T-cell (primary cell): ENCODE measurements around the gene ZNF888. TPM values are rescaled to one million over a fixed set of nuclear protein-coding genes. Genes with fewer than 3 reads are reported as not detected.
"Not testable (repeated sequence)": the region's sequence is repeated elsewhere in the genome, so short reads cannot be mapped to it uniquely, and the experiment has no call there.

Experiments used
- ATAC-seq, 4 experiments: fragments of 200-7000 bp in 3 of 4; fragments of 150-1000 bp in 1 of 4; cut with Tn5 transposase; replicated peaks in 1 of 4; 1 replicate in 3 of 4; 2 replicates in 1 of 4; pipeline ENCODE4 v1.10.0; 2021; ENCODE audit warnings: moderate library complexity in 3 of 4, mild to moderate bottlenecking in 2 of 4, moderate number of reproducible peaks in 1 of 4
- CTCF ChIA-PET, 2 donors: fragments of 300-600 bp; sonication (Branson Sonifier 250); formaldehyde crosslinking; loops; one replicate each; lab custom pipeline; 2022; ENCODE audit warnings: antibody characterized with exemption in 2 of 2; lab: Charles Lee
- POLR2A ChIA-PET, 2 donors: fragments of 300-600 bp; sonication (Branson Sonifier 250); formaldehyde crosslinking; loops; one replicate each; lab custom pipeline; 2022; ENCODE audit warnings: antibody characterized with exemption in 2 of 2; lab: Charles Lee
- DNase-seq, 35 experiments: peaks; one replicate each; pipeline versions ENCODE4 v3.0.0 to v3.0.0-alpha.2; 2013 to 2023
- H3K27ac ChIP-seq: one replicate; pipeline ENCODE4 v1.5.1; 2013; ENCODE audit warnings: low read length
- H3K27me3 ChIP-seq, 2 experiments: replicated peaks in 1 of 2; 1 replicate in 1 of 2; 2 replicates in 1 of 2; pipeline versions ENCODE4 v1.6.1 to v1.7.0; 2013; ENCODE audit warnings: low read length in 1 of 2, mixed read lengths in 1 of 2; ENCODE audit not compliant: control insufficient read depth in 2 of 2, insufficient read depth in 2 of 2; ENCODE audit errors: extremely low read depth in 1 of 2
- H3K36me3 ChIP-seq, 2 donors: 1 replicate in 1 of 2; 2 replicates in 1 of 2; pipeline versions ENCODE4 v1.6.1 to v1.7.0; 2013; ENCODE audit warnings: low read length in 1 of 2; ENCODE audit not compliant: control insufficient read depth in 2 of 2, insufficient read depth in 1 of 2; ENCODE audit errors: extremely low read depth in 1 of 2
- H3K4me1 ChIP-seq, 2 experiments: 1 replicate in 1 of 2; 2 replicates in 1 of 2; pipeline versions ENCODE4 v1.6.1 to v1.7.0; 2013; ENCODE audit warnings: low read length in 2 of 2, mixed read lengths in 1 of 2; ENCODE audit not compliant: insufficient read depth in 2 of 2, control insufficient read depth in 1 of 2; ENCODE audit errors: extremely low read depth in 1 of 2
- H3K4me3 ChIP-seq, 2 donors: 1 replicate in 1 of 2; 2 replicates in 1 of 2; pipeline versions ENCODE4 v1.5.1 to v1.7.0; 2013; ENCODE audit warnings: mild to moderate bottlenecking in 2 of 2, low read length in 1 of 2, moderate library complexity in 1 of 2; ENCODE audit not compliant: control insufficient read depth in 1 of 2; ENCODE audit errors: extremely low read depth in 1 of 2
- H3K9me3 ChIP-seq: 2 replicates; pipeline ENCODE4 v1.7.0; 2013
- H3K27ac Mint-ChIP-seq, 2 donors: one replicate each; pipeline ENCODE4 v1.8.0; 2020 to 2021; ENCODE audit warnings: mild to moderate bottlenecking in 2 of 2, mixed read lengths in 2 of 2
- H3K27me3 Mint-ChIP-seq, 2 donors: one replicate each; pipeline ENCODE4 v1.8.0; 2021 to 2022; ENCODE audit warnings: mixed read lengths in 2 of 2
- H3K36me3 Mint-ChIP-seq: one replicate; pipeline ENCODE4 v1.8.0; 2021; ENCODE audit warnings: mixed read lengths
- H3K4me1 Mint-ChIP-seq, 3 donors: one replicate each; pipeline ENCODE4 v1.8.0; 2020 to 2022; ENCODE audit warnings: mixed read lengths in 3 of 3, mild to moderate bottlenecking in 1 of 3
- H3K4me3 Mint-ChIP-seq, 3 donors: one replicate each; pipeline ENCODE4 v1.8.0; 2020 to 2022; ENCODE audit warnings: mild to moderate bottlenecking in 3 of 3, mixed read lengths in 3 of 3, moderate library complexity in 3 of 3
- H3K9me3 Mint-ChIP-seq, 3 donors: one replicate each; pipeline ENCODE4 v1.8.0; 2020 to 2022; ENCODE audit warnings: mixed read lengths in 3 of 3
- WGBS: methylation state at CpG from one replicate; pipeline ENCODE4 v1.1.5; 2013; ENCODE audit warnings: missing lambda C conversion rate; ENCODE audit not compliant: insufficient coverage; 5-methylcytosine and 5-hydroxymethylcytosine counted together
- total RNA-seq, 35 experiments: library from RNA in 6 of 35; stranded (reverse) in 6 of 35; fragments of 120-200 nt in 1 of 35; gene quantifications; one replicate each; pipeline versions ENCODE4 v1.2.1 to v1.2.4 and lab custom pipeline; 2013 to 2026

ZNF888 gene
- total RNA-seq, 5 donors from 2014 or later (not counting 1 experiment from before 2014, with no cell fraction given) = 2.7 to 5.6 (median 4.5) TPM

- no peaks in the 10 kb centered on the region for H3K27me3 ChIP-seq
- H3K36me3 ChIP-seq = peaks cover 0 to 5% of the 10 kb centered on the region in 2 donors
- H3K27ac ChIP-seq = no peak overlapping the region
- Mint-ChIP-seq H3K4me1 (peaks cover 15 to 24% (median 20%) of the 10 kb centered on the region in 3 donors), H3K9me3 (peaks cover 5 to 32% (median 25%) of the 10 kb centered on the region in 3 donors), H3K27ac (no peak overlapping the region), H3K36me3 (peaks cover 40% of the 10 kb centered on the region), H3K4me3 (no peak overlapping the region), H3K27me3 (no peaks in the 10 kb centered on the region)
- POLR2A ChIA-PET = no interaction called here
- no peak overlapping the region for H3K4me3 ChIP-seq
- 60% methylated on average over 2 of the region's 12 CpGs for WGBS
- peaks cover 1 to 6% of the 10 kb centered on the region in 2 experiments for H3K4me1 ChIP-seq
- DNase-seq = no peak
- CTCF ChIA-PET = no interaction called here
- ATAC-seq = no peak
- no peaks in the 10 kb centered on the region for H3K9me3 ChIP-seq
Observed at GRCh38 chr19:52936151-52936953, 13.1 kb upstream of the ZNF888 start.

- no peaks in the 10 kb centered on the region for H3K9me3 ChIP-seq
Observed at GRCh38 chr19:52935434-52935833, 12.2 kb upstream of the ZNF888 start.

GRCh38 chr19:52924641-52925040 is 1.4 kb upstream of the ZNF888 start:
- peak overlapping the region in 1 of 3 donors; percentile 45 for H3K4me3 Mint-ChIP-seq
- not testable (repeated sequence) for H3K36me3 ChIP-seq

More at GRCh38 chr19:52935434-52935833, 12.2 kb upstream of the ZNF888 start:
- ChIA-PET CTCF (no interaction called here), POLR2A (no interaction called here)
- Histone ChIP-seq H3K4me3 (no peak overlapping the region), H3K4me1 (peaks cover 0 to 4% of the 10 kb centered on the region in 2 experiments), H3K27me3 (no peaks in the 10 kb centered on the region), H3K36me3 (peaks cover 0 to 5% of the 10 kb centered on the region in 2 donors), H3K27ac (no peak overlapping the region)
- no peaks in the 10 kb centered on the region for H3K27me3 Mint-ChIP-seq
- H3K36me3 Mint-ChIP-seq = peaks cover 40% of the 10 kb centered on the region
- H3K27ac Mint-ChIP-seq = no peak overlapping the region
- peaks cover 5 to 29% (median 25%) of the 10 kb centered on the region in 3 donors for H3K9me3 Mint-ChIP-seq
- H3K4me1 Mint-ChIP-seq = peaks cover 9 to 18% (median 13%) of the 10 kb centered on the region in 3 donors
- H3K4me3 Mint-ChIP-seq = no peak overlapping the region
- 100% methylated on average over 1 of the region's 8 CpGs for WGBS
- no peak for DNase-seq
- ATAC-seq = no peak

GRCh38 chr19:52923778-52924593 is 758 bp upstream of the ZNF888 start:
- WGBS = 94% methylated on average over 9 of the region's 18 CpGs
- Mint-ChIP-seq H3K9me3 (peaks cover 0 to 13% (median 7%) of the 10 kb centered on the region in 3 donors), H3K36me3 (peaks cover 17% of the 10 kb centered on the region), H3K27ac (peak overlapping the region; percentile 85), H3K27me3 (peaks cover 0 to 9% of the 10 kb centered on the region in 2 donors), H3K4me3 (peak overlapping the region; percentile 85 to 91 (median 87)), H3K4me1 (peaks cover 24 to 29% (median 25%) of the 10 kb centered on the region in 3 donors)
- DNase-seq (no peak), ATAC-seq (peak in 1 of 4 experiments; percentile 10)
- ChIA-PET CTCF (no interaction called here), POLR2A (no interaction called here)
- Histone ChIP-seq H3K27me3 (peaks cover 0 to 2% of the 10 kb centered on the region in 2 experiments), H3K4me3 (peak overlapping the region; percentile 62 to 82), H3K36me3 (peaks cover 0 to 4% of the 10 kb centered on the region in 2 donors), H3K9me3 (no peaks in the 10 kb centered on the region), H3K4me1 (peaks cover 0 to 17% of the 10 kb centered on the region in 2 experiments), H3K27ac (no peak overlapping the region)

More at GRCh38 chr19:52924641-52925040, 1.4 kb upstream of the ZNF888 start:
- Mint-ChIP-seq H3K36me3 (peaks cover 24% of the 10 kb centered on the region), H3K9me3 (peaks cover 0 to 15% (median 11%) of the 10 kb centered on the region in 3 donors), H3K4me1 (peaks cover 24 to 29% (median 25%) of the 10 kb centered on the region in 3 donors)
- DNase-seq, H3K27me3 ChIP-seq, H3K27me3 Mint-ChIP-seq, ATAC-seq, H3K4me3 ChIP-seq, H3K9me3 ChIP-seq, POLR2A ChIA-PET, CTCF ChIA-PET, H3K27ac ChIP-seq, H3K27ac Mint-ChIP-seq: not testable (repeated sequence)
- peaks cover 0 to 17% of the 10 kb centered on the region in 2 experiments for H3K4me1 ChIP-seq
- WGBS = 91% methylated on average over 4 of the region's 9 CpGs

GRCh38 chr19:52917531-52917930 is 5.7 kb downstream of the ZNF888 start:
- ChIA-PET POLR2A (no interaction called here), CTCF (no interaction called here)
- DNase-seq (no peak), ATAC-seq (no peak)
- Mint-ChIP-seq H3K9me3 (peaks cover 0 to 19% (median 16%) of the 10 kb centered on the region in 3 donors), H3K36me3 (peaks cover 45% of the 10 kb centered on the region), H3K27ac (no peak overlapping the region), H3K4me3 (no peak overlapping the region), H3K27me3 (peaks cover 0 to 8% of the 10 kb centered on the region in 2 donors), H3K4me1 (peaks cover 11 to 18% (median 13%) of the 10 kb centered on the region in 3 donors)
- no peak overlapping the region for H3K27ac ChIP-seq
- no peaks in the 10 kb centered on the region for H3K9me3 ChIP-seq
- H3K4me1 ChIP-seq = peaks cover 0 to 5% of the 10 kb centered on the region in 2 experiments
- WGBS = 100% methylated on average over 1 of the region's 5 CpGs
- peaks cover 3 to 15% of the 10 kb centered on the region in 2 donors for H3K36me3 ChIP-seq
- H3K4me3 ChIP-seq = no peak overlapping the region
- H3K27me3 ChIP-seq = no peaks in the 10 kb centered on the region

GRCh38 chr19:52910648-52911047 is 12.6 kb downstream of the ZNF888 start:
- H3K4me3 Mint-ChIP-seq = no peak overlapping the region
- 89% methylated on average over 1 of the region's 1 CpG for WGBS
- ChIA-PET CTCF (no interaction called here), POLR2A (no interaction called here)
- no peak overlapping the region for H3K4me3 ChIP-seq
- H3K27me3 Mint-ChIP-seq = no peaks in the 10 kb centered on the region
- no peaks in the 10 kb centered on the region for H3K4me1 Mint-ChIP-seq
- no peak overlapping the region for H3K27ac Mint-ChIP-seq
- DNase-seq (no peak), ATAC-seq (no peak)
- H3K27ac ChIP-seq = no peak overlapping the region
- H3K36me3 Mint-ChIP-seq = peaks cover 65% of the 10 kb centered on the region
- peaks cover 3% of the 10 kb centered on the region for H3K9me3 ChIP-seq
- peaks cover 17 to 52% (median 34%) of the 10 kb centered on the region in 3 donors for H3K9me3 Mint-ChIP-seq
- H3K4me1 ChIP-seq = no peaks in the 10 kb centered on the region
- H3K27me3 ChIP-seq = no peaks in the 10 kb centered on the region
- H3K36me3 ChIP-seq = peaks cover 3 to 17% of the 10 kb centered on the region in 2 donors
